GM23338 (cell line): ENCODE measurements around the gene FN1. TPM values are rescaled to one million over a fixed set of nuclear protein-coding genes. Genes with fewer than 3 reads are reported as not detected.

Experiments used
- ATAC-seq: fragments of 200-7000 bp; cut with Tn5 transposase; 3 replicates; pipeline ENCODE4 v1.9.1; 2020
- DNase-seq: peaks from one replicate; pipeline ENCODE4 v3.0.0-alpha.2; 2015; ENCODE audit warnings: low spot score
- H2AFZ ChIP-seq: fragments of 200-600 bp; sonication (generic); 2 replicates; pipeline ENCODE4 v1.8.0; 2016; ENCODE audit warnings: antibody characterized with exemption, mild to moderate bottlenecking, moderate library complexity
- H3F3A ChIP-seq: fragments of 200-600 bp; sonication (generic); replicated peaks from 2 replicates; pipeline ENCODE4 v1.8.0; 2017; ENCODE audit warnings: antibody characterized with exemption, mixed run types, low read depth
- H3K27ac ChIP-seq: fragments of 200-600 bp; sonication (generic); 2 replicates; pipeline ENCODE4 v1.6.1; 2016; ENCODE audit warnings: low read depth
- H3K27me3 ChIP-seq: fragments of 200-600 bp; sonication (generic); 2 replicates; pipeline ENCODE4 v1.8.0; 2016; ENCODE audit warnings: mild to moderate bottlenecking, mixed run types, moderate library complexity; ENCODE audit not compliant: insufficient read depth
- H3K36me3 ChIP-seq: fragments of 200-600 bp; sonication (generic); 2 replicates; pipeline ENCODE4 v1.8.0; 2016; ENCODE audit warnings: mild to moderate bottlenecking; ENCODE audit not compliant: insufficient read depth
- H3K4me1 ChIP-seq: fragments of 200-600 bp; sonication (generic); 2 replicates; pipeline ENCODE4 v1.8.0; 2016; ENCODE audit warnings: mild to moderate bottlenecking, moderate library complexity; ENCODE audit not compliant: insufficient read depth
- H3K4me2 ChIP-seq: fragments of 200-600 bp; sonication (generic); 2 replicates; pipeline ENCODE4 v1.7.1; 2017; ENCODE audit warnings: mixed run types
- H3K4me3 ChIP-seq: fragments of 200-600 bp; sonication (generic); 2 replicates; pipeline ENCODE4 v1.6.1; 2016; ENCODE audit warnings: mixed run types
- H3K79me2 ChIP-seq: fragments of 200-600 bp; sonication (generic); replicated peaks from 2 replicates; pipeline ENCODE4 v1.8.0; 2017; ENCODE audit warnings: mild to moderate bottlenecking; ENCODE audit not compliant: insufficient read depth
- H3K9me2 ChIP-seq: fragments of 200-600 bp; sonication (generic); 2 replicates; pipeline ENCODE4 v1.8.0; 2017; ENCODE audit not compliant: insufficient read depth
- H4K20me1 ChIP-seq: fragments of 200-600 bp; sonication (generic); replicated peaks from 2 replicates; pipeline ENCODE4 v1.8.0; 2017; ENCODE audit warnings: mild to moderate bottlenecking; ENCODE audit not compliant: insufficient read depth
- H3K27ac Mint-ChIP-seq: 2 replicates; pipeline ENCODE4 v1.8.0; 2020; ENCODE audit warnings: inconsistent platforms, mild to moderate bottlenecking, moderate library complexity, mixed read lengths
- H3K27me3 Mint-ChIP-seq: 3 replicates; pipeline ENCODE4 v1.8.0; 2022; ENCODE audit warnings: low read depth, mild to moderate bottlenecking, moderate library complexity, mixed read lengths, inconsistent platforms; ENCODE audit not compliant: insufficient read depth, poor library complexity
- H3K36me3 Mint-ChIP-seq: 3 replicates; pipeline ENCODE4 v1.8.0; 2021; ENCODE audit warnings: low read depth, mild to moderate bottlenecking, inconsistent platforms, moderate library complexity, mixed read lengths
- H3K4me1 Mint-ChIP-seq: 3 replicates; pipeline ENCODE4 v1.8.0; 2020; ENCODE audit warnings: mild to moderate bottlenecking, inconsistent platforms, mixed read lengths
- H3K4me3 Mint-ChIP-seq: 3 replicates; pipeline ENCODE4 v1.8.0; 2021; ENCODE audit warnings: moderate library complexity, mild to moderate bottlenecking, inconsistent platforms, mixed read lengths
- H3K9me3 Mint-ChIP-seq: 3 replicates; pipeline ENCODE4 v1.8.0; 2020; ENCODE audit warnings: moderate library complexity, mild to moderate bottlenecking, inconsistent platforms, mixed read lengths
- EZH2 ChIP-seq: fragments of 200-600 bp; sonication (generic); IDR thresholded peaks from one replicate; pipeline ENCODE4 v1.8.0; 2017; ENCODE audit warnings: antibody characterized with exemption, mild to moderate bottlenecking, low read depth; ENCODE audit not compliant: unreplicated experiment
- EZH2phosphoT487 ChIP-seq: fragments of 200-600 bp; sonication (generic); IDR thresholded peaks from one replicate; pipeline ENCODE4 v1.8.1; 2018; ENCODE audit warnings: antibody characterized with exemption; ENCODE audit not compliant: unreplicated experiment
- NANOG ChIP-seq: IDR thresholded peaks from 2 replicates; pipeline ENCODE4 v1.6.1; 2016; ENCODE audit warnings: antibody characterized with exemption, borderline replicate concordance
- POLR2AphosphoS5 ChIP-seq: IDR thresholded peaks from 2 replicates; pipeline ENCODE4 v1.6.1; 2016; ENCODE audit warnings: antibody characterized with exemption, low read depth
- REST ChIP-seq: IDR thresholded peaks from one replicate; pipeline ENCODE4 v1.6.1; 2018; ENCODE audit warnings: antibody characterized with exemption; ENCODE audit not compliant: unreplicated experiment
- STAT1 ChIP-seq: IDR thresholded peaks from one replicate; pipeline ENCODE4 v1.6.1; 2016; ENCODE audit warnings: antibody characterized with exemption; ENCODE audit not compliant: unreplicated experiment
- ZNF462 ChIP-seq: fragments of 250-450 bp; sonication (Bioruptor Pico); IDR thresholded peaks from 2 replicates; pipeline ENCODE4 v1.5.0; 2020; ENCODE audit warnings: mild to moderate bottlenecking, moderate library complexity
- polyA plus RNA-seq: library from polyadenylated mRNA; unstranded; fragments of >200 nt; fragmentation: Nextera tagmentation; extraction: Ambion mirVana; gene quantifications from 2 replicates; pipeline ENCODE4 v1.2.1, GENCODE V29; 2016
- total RNA-seq: library from RNA; depleted of rRNA; stranded (reverse); fragments of >200 nt; shearing (Covaris generic); gene quantifications from 2 replicates; pipeline ENCODE4 v1.2.3, GENCODE V29; 2014

The FN1 gene
- total and polyA plus RNA-seq, 2 experiments from 2014 or later: 79.6 to 255 TPM

GRCh38 chr2:215392164-215392563, 43.7 kb downstream of the FN1 start (continued):
- no peak for TF ChIP-seq ZNF462 (CRISPR knock-in tag)

GRCh38 chr2:215391531-215391930, 44.3 kb downstream of the FN1 start:
- no peak overlapping the region for H3K27ac Mint-ChIP-seq
- Histone ChIP-seq H2AFZ (no peak overlapping the region), H3K79me2 (no peaks in the 10 kb centered on the region), H3K4me1 (peaks cover 6% of the 10 kb centered on the region; the same call in 1 of the 2 replicates), H4K20me1 (no peaks in the 10 kb centered on the region), H3K4me3 (no peak overlapping the region), H3K27ac (no peak overlapping the region), H3K4me2 (no peak overlapping the region), H3K27me3 (no peaks in the 10 kb centered on the region), H3K36me3 (peaks cover 46% of the 10 kb centered on the region), H3K9me2 (no peaks in the 10 kb centered on the region), H3F3A (no peaks in the 10 kb centered on the region)
- DNase-seq: no peak
- H3K36me3 Mint-ChIP-seq: peaks cover 62% of the 10 kb centered on the region
- H3K9me3 Mint-ChIP-seq: peaks cover 6% of the 10 kb centered on the region; the same call in 1 of the 3 replicates
- peaks cover 19% of the 10 kb centered on the region for H3K4me1 Mint-ChIP-seq
- no peak overlapping the region for H3K4me3 Mint-ChIP-seq
- H3K27me3 Mint-ChIP-seq: no peaks in the 10 kb centered on the region
- no peak for ATAC-seq
- TF ChIP-seq EZH2phosphoT487 (no peak), EZH2 (no peak), REST (no peak), NANOG (no peak), STAT1 (no peak), POLR2AphosphoS5 (no peak)
